Calu3 (cell line): Measurements from ENCODE around the gene PLEKHG3. TPM values are rescaled to one million over a fixed set of nuclear protein-coding genes. Genes with fewer than 3 reads are reported as not detected.

Source experiments
- BruUV-seq: library from RNA; stranded (reverse); fragments of 400-500 nt; replicated peaks from 2 replicates; lab custom pipeline; 2021; lab: Mats Ljungman, UMichigan
- CTCF ChIA-PET: fragments of 300-600 bp; sonication (Branson Sonifier 250); formaldehyde crosslinking; loops from one replicate; lab custom pipeline; 2022; ENCODE audit warnings: antibody characterized with exemption; lab: Charles Lee
- DNase-seq: peaks from one replicate; pipeline ENCODE4 v3.0.0; 2022
- H3K27ac Mint-ChIP-seq: one replicate; pipeline ENCODE4 v1.8.0; 2022; ENCODE audit warnings: mixed read lengths; ENCODE audit not compliant: unreplicated experiment
- H3K27me3 Mint-ChIP-seq: one replicate; pipeline ENCODE4 v1.8.0; 2022; ENCODE audit warnings: mixed read lengths; ENCODE audit not compliant: unreplicated experiment
- H3K36me3 Mint-ChIP-seq: one replicate; pipeline ENCODE4 v1.8.0; 2022; ENCODE audit warnings: mild to moderate bottlenecking, moderate library complexity, mixed read lengths; ENCODE audit not compliant: insufficient read depth, unreplicated experiment
- H3K4me1 Mint-ChIP-seq: one replicate; pipeline ENCODE4 v1.8.0; 2022; ENCODE audit warnings: mild to moderate bottlenecking, low read depth, mixed read lengths; ENCODE audit not compliant: unreplicated experiment
- H3K4me3 Mint-ChIP-seq: one replicate; pipeline ENCODE4 v1.8.0; 2022; ENCODE audit warnings: mild to moderate bottlenecking, low read depth, moderate library complexity, mixed read lengths; ENCODE audit not compliant: unreplicated experiment
- H3K9me3 Mint-ChIP-seq: one replicate; pipeline ENCODE4 v1.8.0; 2022; ENCODE audit warnings: low read depth, mixed read lengths; ENCODE audit not compliant: unreplicated experiment
- intact Hi-C: fragments of 100-400 bp; cut with micrococcal nuclease; formaldehyde crosslinking; loops from one replicate; pipeline ENCODE4 v1.10.0; 2022; ENCODE audit not compliant: unreplicated experiment
- total RNA-seq: library from RNA; stranded (reverse); gene quantifications from 2 replicates; pipeline ENCODE4 v1.2.3, GENCODE V29; 2022
- TF ChIP-seq, protein P1 (sequence below): fragments of 200-600 bp; IDR thresholded peaks from one replicate; pipeline ENCODE4 v1.8.0; 2022; ENCODE audit warnings: antibody characterized with exemption; ENCODE audit not compliant: unreplicated experiment

The PLEKHG3 gene
- total RNA-seq, 1 experiment from 2014 or later = 39.0 TPM

DNA sequence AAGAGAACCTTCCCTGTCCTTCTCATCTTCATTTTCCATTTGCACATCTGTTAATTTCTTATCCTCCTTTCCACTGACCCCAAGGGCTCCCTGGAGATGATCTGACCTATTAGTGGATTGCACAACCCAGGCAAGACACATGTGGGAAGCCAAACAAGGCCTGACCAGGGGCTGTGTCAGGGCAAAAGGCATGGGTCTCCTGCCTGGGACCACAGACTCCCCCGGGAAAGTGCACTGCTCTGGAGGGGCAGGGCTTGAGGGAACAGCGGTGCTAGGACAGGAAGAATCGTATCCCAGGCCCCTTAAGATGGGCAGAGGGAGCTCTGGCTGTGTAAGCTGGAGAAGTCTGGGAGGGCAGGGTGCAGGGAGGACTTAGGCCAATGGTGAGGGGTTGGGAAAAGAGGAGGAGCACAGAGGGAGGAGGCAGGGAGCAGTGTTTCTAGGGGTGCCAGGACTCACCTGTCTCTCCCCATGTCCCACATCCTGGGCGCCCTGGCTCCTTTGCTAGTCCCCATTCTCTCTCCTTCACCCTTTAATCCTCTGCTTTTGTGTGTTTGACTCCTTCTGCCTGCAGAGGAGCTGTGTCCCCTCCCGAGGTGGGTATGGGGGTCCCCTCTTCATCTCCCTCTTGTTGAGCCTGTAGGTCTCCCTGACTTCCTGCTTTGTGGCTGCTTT lies 25.3 kb downstream of the PLEKHG3 start:
- intact Hi-C loops = loop anchor here (5.0 kb wide), 1 partner anchor 33 kb away; no protein-coding TSS in a partner anchor
- no TSS peak for BruUV-seq
- TF ChIP-seq, protein P1, sequence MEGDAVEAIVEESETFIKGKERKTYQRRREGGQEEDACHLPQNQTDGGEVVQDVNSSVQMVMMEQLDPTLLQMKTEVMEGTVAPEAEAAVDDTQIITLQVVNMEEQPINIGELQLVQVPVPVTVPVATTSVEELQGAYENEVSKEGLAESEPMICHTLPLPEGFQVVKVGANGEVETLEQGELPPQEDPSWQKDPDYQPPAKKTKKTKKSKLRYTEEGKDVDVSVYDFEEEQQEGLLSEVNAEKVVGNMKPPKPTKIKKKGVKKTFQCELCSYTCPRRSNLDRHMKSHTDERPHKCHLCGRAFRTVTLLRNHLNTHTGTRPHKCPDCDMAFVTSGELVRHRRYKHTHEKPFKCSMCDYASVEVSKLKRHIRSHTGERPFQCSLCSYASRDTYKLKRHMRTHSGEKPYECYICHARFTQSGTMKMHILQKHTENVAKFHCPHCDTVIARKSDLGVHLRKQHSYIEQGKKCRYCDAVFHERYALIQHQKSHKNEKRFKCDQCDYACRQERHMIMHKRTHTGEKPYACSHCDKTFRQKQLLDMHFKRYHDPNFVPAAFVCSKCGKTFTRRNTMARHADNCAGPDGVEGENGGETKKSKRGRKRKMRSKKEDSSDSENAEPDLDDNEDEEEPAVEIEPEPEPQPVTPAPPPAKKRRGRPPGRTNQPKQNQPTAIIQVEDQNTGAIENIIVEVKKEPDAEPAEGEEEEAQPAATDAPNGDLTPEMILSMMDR = no peak
- no peaks in the 10 kb centered on the region for H3K9me3 Mint-ChIP-seq
- peaks cover 23% of the 10 kb centered on the region for H3K4me1 Mint-ChIP-seq
- CTCF ChIA-PET = no interaction called here
- no peak overlapping the region for H3K27ac Mint-ChIP-seq
- H3K36me3 Mint-ChIP-seq = peaks cover 22% of the 10 kb centered on the region
- H3K27me3 Mint-ChIP-seq = no peaks in the 10 kb centered on the region
- no peak for DNase-seq
- H3K4me3 Mint-ChIP-seq = no peak overlapping the region

DNA sequence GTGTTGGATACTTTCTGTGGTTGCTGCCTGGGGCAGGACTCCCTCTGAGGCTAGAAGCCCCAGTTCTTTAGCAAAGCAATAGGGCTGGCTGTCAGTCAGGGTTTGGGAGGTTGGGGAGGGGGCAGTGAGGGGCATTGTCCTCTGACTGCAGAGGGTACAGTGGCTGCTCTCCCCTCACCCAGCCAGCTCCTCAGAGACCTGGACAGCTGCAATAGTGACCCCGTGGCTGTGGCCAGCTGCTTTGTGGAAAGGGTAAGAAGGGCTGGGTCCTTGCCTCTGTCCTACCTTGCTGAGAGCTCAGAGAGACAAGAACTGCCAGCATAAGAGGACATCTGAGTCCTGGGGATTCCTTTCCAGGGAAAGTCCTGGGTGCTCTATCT lies 25.8 kb downstream of the PLEKHG3 start:
- no peak for DNase-seq
- CTCF ChIA-PET = no interaction called here
- Mint-ChIP-seq H3K9me3 (no peaks in the 10 kb centered on the region), H3K4me1 (peaks cover 23% of the 10 kb centered on the region), H3K4me3 (no peak overlapping the region), H3K36me3 (peaks cover 22% of the 10 kb centered on the region), H3K27me3 (no peaks in the 10 kb centered on the region), H3K27ac (no peak overlapping the region)
- TF ChIP-seq, protein P1 = no peak
- intact Hi-C loops = no loop called here
- no TSS peak for BruUV-seq

DNA sequence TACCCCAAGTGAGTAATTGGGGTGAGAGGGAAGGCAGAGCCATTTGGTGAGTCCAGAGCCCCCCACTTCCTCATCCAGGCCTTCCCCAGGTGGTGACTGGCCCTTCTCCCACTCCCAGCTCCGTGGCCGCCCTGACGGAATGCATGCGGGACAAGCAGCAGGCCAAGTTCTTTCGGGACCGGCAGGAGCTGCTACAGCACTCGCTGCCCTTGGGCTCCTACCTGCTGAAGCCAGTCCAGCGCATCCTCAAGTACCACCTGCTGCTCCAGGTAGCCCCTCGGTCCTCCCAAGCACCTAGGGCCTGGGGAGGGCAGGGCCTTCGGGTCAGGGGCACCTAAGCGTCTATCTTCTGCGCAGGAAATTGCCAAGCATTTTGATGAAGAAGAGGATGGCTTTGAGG lies 26.5 kb downstream of the PLEKHG3 start:
- Mint-ChIP-seq H3K36me3 (peaks cover 27% of the 10 kb centered on the region), H3K4me3 (no peak overlapping the region), H3K9me3 (no peaks in the 10 kb centered on the region), H3K4me1 (peaks cover 17% of the 10 kb centered on the region), H3K27ac (no peak overlapping the region), H3K27me3 (no peaks in the 10 kb centered on the region)
- CTCF ChIA-PET = no interaction called here
- DNase-seq = no peak
- intact Hi-C loops = no loop called here
- no TSS peak for BruUV-seq
- TF ChIP-seq, protein P1 = no peak

DNA sequence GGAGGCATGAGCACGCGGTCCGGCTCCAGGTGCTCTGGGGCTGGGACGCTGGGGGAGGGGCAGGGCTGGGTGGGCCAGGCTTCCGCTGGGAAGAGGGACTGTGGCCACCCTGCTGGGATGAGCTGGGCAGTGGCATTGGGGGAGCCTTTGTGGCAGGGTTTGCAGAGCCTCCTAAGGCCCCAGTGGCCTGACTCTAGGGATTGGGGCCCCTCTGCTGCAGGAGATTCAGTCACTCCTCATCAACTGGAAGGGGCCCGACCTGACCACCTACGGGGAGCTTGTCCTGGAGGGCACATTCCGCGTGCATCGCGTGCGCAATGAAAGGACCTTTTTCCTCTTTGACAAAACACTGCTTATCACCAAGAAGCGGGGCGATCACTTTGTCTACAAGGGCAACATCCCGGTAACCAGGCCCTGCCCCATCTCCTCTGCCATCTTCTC lies 26.9 kb downstream of the PLEKHG3 start:
- TF ChIP-seq, protein P1 = no peak
- CTCF ChIA-PET = no interaction called here
- H3K27ac Mint-ChIP-seq = no peak overlapping the region
- H3K4me1 Mint-ChIP-seq = peaks cover 12% of the 10 kb centered on the region
- H3K4me3 Mint-ChIP-seq = no peak overlapping the region
- no peaks in the 10 kb centered on the region for H3K9me3 Mint-ChIP-seq
- intact Hi-C loops = no loop called here
- no peaks in the 10 kb centered on the region for H3K27me3 Mint-ChIP-seq
- no peak for DNase-seq
- H3K36me3 Mint-ChIP-seq = peaks cover 27% of the 10 kb centered on the region
- BruUV-seq = no TSS peak
